Hematopoietic multipotent progenitor cell treated with erythropoietin and hydrocortisone succinate and interleukin-3 and kit ligand, for 17 days (in vitro differentiated cells): ENCODE measurements around the gene REXO5.

Source experiments
- DNase-seq: peaks from one replicate; pipeline ENCODE4 v3.0.0-alpha.2; 2015; ENCODE audit warnings: low spot score

Gene REXO5

GRCh38 chr16:20871941-20872815, 65.9 kb downstream of the REXO5 start:
- DNase-seq = no peak

GRCh38 chr16:20873331-20873730, 67.0 kb downstream of the REXO5 start:
- DNase-seq = no peak

- no peak for DNase-seq
Measured at GRCh38 chr16:20874088-20874581, 67.8 kb downstream of the REXO5 start.

DNA sequence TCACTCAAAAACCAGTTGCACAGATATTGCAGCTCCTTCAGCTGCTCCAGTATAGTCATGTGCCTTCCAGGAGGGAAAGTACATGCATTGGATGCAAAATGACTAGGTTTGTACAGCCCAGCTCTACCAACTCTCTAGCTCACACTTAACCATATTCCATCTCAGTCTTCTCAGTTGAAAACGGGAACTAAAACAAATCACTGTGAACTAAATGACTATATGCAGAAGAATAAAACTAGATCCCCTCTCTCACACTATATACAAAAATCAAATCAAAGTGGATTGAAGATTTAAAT, 69.0 kb downstream of the REXO5 start:
- DNase-seq = no peak

GRCh38 chr16:20878682-20879147, 72.4 kb downstream of the REXO5 start:
- no peak for DNase-seq

GRCh38 chr16:20879175-20880040, 73.1 kb downstream of the REXO5 start:
- no peak for DNase-seq

DNA sequence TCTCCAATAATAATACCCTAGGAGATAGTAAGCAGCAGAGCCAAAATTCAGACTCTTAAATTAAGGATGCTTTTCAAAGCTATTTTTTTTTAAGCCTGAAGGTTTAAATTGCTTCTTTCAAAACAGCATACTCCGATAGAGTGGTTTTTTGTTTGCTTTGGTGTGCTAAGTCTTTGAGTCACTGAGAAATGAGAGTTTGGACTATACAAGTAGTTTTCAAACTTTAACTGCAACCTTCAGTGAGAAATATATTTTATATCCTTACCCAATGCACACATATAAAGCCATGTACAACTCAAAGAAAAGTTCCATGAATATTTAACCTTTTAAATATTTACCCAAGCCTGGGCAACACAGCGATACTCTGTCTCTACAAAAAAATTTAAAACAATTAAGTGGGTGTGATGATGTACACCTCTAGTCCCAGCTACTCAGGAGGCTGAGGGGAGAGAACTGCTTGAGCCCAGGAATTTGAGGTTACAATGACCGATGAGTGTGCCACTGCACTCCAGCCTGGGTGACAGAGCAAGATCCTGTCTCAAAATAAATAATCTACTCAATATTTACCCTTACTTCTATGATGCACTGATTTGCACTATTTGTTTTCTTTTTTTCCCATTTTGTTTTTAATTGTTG, 74.7 kb downstream of the REXO5 start:
- DNase-seq = no peak

- DNase-seq = no peak
Measured at GRCh38 chr16:20881503-20881878, 75.2 kb downstream of the REXO5 start.

- no peak for DNase-seq
Measured at GRCh38 chr16:20883554-20884239, 77.4 kb downstream of the REXO5 start.

DNA sequence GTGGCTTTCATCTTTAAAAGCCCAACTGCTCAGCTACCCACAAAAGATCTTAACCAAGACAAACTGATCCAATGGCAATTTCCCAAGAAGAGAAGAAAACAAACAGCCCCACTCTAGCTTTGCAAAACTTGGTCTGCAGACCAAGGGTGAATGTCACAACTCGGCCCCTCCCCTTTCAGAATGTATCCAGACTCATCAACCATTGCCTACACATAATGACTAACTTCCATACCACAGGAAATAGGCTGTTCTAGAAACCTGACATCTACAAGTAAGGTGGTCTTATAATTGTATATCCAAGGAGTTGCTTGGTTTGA, 77.9 kb downstream of the REXO5 start:
- no peak for DNase-seq

- no peak for DNase-seq
Measured at GRCh38 chr16:20886320-20886719, 80.0 kb downstream of the REXO5 start.

DNA sequence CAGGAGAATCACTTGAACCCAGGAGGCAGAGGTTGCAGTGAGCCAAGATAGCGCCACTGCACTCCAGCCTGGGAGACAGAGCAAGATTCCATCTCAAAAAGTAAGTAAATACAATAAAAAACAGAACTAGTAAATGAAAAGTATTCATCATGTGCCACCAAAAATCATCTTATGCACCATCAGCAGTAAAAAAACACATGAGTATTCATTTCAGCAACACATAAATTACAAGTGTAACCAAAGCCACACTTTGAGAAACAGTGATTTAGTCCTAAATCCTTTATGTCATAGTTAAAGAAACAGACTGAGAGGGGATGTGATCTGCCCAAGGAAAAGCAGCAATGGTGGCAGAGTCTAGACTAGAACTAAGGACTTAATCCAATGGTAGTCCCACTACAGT, 80.9 kb downstream of the REXO5 start:
- no peak for DNase-seq

DNA sequence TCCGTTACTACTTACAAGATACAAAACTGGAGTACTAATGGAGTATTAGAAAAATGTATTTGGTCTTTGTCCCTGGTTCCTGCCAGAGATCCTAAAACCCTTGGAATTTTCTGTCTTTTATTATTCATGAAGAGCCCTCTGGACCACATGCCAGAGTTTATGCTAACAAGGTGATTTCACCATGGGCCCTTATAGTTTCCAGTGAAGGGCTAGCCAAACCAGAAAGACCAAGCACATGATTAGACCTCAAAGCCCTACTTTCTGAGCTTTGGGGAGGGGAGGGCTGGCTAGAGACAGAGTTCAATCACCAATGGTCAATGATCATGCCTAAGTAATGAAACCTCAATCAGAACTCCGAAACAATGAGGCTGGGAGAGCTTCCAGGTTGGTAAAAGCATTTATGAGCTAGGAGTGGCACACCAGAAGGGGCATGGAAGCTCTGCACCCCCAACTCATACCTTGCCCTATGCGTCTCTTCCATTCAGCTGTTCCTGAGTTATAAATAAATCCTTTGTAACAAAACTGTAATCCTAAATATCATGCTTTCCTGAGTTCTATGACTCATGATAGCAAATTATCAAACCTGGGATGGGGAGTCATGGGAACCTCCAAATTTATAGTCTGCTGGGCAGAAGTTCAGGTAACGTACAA, 83.4 kb downstream of the REXO5 start:
- no peak for DNase-seq

DNA sequence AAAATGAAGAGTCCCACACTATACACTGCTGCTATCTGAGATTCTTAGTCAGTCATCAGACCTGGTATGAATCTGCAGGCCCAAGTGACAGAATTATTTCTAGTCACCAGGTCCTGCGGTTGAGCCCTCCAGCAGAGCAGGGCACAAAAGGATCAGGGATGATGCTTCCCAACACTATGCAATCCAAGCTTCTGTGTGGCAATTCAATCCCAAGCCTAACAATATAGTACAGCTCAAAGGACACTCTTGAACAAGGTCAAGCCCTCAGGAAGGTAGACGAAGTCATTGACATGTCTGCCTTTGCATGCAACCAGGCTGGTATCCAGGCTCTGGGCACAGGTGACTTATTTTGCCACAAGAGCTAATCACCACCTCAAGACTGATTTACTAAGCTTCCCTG, 88.1 kb downstream of the REXO5 start:
- DNase-seq = no peak

GRCh38 chr16:20897253-20897897, 91.0 kb downstream of the REXO5 start:
- no peak for DNase-seq

DNA sequence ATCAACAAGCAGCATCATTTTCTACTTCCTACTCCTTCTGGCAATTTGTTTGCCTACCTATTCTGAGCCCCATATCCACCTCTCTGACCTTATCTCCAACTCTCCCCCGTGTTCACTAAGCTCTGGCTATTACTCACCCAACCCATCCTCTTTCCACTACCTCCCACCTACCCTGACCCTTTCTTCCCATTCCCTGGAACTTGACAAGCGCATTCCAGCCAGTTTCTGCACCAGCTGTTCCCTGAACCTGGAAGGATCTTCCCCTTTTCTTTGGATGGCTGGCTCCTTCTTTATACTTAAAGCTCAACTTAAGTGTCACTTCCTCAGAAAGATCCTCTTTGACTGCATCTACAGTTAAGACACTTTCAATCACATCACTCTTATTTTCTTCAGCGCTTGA, 91.6 kb downstream of the REXO5 start:
- DNase-seq = no peak

- no peak for DNase-seq
Measured at GRCh38 chr16:20899071-20899470, 92.7 kb downstream of the REXO5 start.
